SHP77 treated with DMSO at 0.1 percent for 48 hours (cell line): ENCODE data around the gene SPAG16.

Experiments
- DNase-seq: peaks from one replicate; lab custom pipeline; 2025; lab: John Stamatoyannopoulos, UW

The SPAG16 gene

DNA sequence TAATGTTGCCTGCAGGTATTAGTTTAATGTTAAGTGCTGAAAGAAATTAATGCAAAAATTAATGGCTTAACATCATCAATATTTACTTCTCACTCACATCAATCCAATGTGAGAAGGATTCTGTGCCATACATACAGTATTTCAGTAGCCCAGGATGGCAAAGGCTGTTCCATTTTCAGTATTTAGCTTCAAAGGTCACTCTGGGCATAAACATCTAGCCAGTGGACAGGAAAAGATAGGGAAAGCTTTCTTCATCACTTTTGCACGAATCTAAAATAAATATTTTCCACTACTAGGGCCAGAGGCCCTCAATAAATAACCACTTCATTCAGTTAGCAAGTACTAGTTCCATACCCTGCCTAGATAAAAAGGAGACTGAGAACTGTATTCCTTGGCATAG, 890.3 kb downstream of the SPAG16 start:
- no peak for DNase-seq

DNA sequence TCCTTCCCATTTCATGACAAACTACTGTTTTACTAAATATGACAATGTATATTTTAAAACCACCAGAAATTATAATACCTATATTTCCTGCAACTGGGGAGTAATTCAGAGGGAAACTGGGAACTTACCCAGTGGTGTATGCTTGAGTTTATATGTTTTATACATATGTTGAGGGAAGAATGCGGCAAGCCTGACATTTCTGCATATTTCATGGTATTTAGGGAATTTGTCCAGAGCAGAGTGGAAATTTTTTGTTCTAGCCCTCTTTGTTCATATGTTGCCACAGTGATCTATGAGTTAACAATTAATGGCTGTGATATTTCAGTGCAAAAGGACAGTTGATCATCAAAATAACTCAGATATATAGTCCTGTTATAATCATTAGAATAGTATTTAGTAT, 895.8 kb downstream of the SPAG16 start:
- DNase-seq, result no peak

GRCh38 chr2:214180686-214181085, 896.4 kb downstream of the SPAG16 start:
- no peak for DNase-seq

GRCh38 chr2:214184461-214184860, 900.2 kb downstream of the SPAG16 start:
- DNase-seq, result no peak

GRCh38 chr2:214185546-214185945, 901.3 kb downstream of the SPAG16 start:
- no peak for DNase-seq

DNA sequence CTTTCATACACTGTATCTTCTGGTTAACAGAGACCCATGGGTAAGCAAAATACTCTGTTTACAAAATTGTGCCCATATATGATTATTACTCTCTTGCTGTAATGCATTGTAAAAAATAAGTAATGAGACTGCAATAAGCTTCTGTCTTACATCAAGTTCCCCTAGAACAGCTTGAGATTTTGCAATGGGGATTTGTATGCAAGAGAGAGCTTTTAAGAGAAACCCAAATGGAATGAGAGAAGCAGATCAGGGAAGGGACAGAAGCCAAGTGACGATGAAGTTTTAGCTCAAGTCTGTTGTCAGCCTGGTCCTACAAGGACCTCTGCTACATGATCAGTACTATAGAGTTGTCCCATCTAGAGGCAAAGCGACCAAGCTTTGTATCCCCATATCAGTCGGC, 908.4 kb downstream of the SPAG16 start:
- no peak for DNase-seq

DNA sequence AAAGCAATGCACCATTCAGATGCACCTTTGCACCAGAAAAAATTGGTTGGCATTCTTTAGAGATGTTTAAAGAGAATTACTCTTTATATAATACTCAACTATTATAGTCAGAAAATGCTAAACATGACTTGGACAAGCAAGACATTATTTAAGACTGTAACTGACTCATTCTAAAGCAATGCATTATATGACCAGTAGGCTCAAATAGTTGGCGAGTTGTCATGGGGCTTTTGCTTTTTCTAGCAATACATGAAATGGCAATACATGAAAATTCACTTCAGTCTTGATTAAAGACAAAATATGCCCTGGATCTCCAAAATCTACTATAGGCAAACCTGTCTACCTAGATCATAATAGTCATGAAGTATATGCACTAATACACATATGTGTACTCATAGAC, 909.7 kb downstream of the SPAG16 start:
- no peak for DNase-seq

GRCh38 chr2:214196260-214196659, 912.0 kb downstream of the SPAG16 start:
- DNase-seq, result no peak

DNA sequence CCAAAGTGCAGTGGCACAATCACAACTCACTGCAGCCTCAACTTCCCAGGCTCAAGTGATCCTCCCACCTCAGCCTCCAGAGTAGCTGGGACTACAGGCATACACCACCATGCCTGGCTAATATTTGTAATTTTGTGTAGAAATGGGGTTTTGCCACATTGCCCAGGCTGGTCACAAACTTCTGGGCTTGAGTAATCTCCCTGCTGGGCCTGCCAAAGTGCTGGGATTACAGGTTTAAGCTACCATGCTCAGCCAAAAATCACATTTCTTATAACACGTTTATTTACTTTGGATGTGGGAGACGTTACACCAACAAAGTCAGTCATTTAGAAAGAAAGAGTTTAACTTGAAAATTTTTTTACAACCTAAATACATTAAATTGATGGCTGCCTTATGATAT, 917.6 kb downstream of the SPAG16 start:
- no peak for DNase-seq

DNA sequence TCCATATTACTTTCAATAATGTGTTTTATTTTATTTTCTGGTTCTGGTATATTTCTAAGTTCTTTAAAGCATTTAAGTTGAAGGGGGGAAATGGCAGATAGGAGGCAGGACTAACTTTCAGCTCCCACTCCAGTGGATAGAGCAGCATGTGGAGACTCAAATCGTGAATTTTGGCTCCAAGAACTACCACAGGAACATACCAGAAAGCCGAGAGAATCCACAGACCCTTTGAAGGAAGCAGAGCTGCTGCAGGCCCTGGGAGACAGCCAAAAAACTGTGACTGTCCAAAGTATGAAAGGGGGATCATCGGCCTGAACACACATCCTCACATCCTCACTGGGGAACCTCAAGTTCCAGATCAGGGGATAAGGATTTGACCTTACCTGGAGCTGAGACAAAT, 919.0 kb downstream of the SPAG16 start:
- no peak for DNase-seq

- no peak for DNase-seq
These were observed 919.6 kb downstream of the SPAG16 start for GRCh38 chr2:214203744-214204289.

DNA sequence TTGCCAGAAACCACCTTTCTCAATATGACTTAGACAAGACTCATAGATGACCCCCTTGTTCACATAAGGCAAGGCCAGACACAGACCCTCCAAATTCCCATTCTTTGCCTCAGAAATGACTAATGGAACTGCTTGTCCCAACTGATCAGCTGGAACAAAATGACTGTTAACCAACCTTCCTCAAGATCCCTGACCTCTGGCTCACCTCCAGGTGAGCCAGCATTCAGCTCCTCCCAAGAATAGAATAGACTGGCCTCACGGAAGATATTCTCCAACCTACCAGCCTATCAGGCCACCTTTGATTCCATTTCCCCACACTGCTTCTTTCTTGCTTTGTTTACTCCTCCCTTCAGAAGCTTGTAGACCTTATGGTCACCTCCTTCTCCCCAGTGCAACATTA, 930.8 kb downstream of the SPAG16 start:
- no peak for DNase-seq

DNA sequence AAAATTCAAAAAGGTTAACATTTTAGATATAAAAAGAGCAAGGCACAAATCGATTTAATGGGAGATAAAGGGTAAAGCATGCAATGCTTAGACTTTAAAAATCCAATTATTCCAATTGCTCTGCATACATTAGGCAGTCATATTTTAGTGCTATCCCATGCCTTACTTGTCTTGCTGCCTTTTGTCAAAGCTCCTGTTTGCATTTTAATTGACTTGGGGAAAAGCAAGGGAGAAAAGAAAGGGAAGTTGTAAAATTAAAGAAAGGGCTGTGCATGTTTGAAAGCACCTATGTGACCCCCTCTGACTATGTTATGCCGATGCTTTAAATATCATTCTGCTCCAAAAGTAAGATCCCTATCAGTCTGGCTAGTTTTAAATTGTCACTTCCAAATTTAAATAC, 932.9 kb downstream of the SPAG16 start:
- no peak for DNase-seq

DNA sequence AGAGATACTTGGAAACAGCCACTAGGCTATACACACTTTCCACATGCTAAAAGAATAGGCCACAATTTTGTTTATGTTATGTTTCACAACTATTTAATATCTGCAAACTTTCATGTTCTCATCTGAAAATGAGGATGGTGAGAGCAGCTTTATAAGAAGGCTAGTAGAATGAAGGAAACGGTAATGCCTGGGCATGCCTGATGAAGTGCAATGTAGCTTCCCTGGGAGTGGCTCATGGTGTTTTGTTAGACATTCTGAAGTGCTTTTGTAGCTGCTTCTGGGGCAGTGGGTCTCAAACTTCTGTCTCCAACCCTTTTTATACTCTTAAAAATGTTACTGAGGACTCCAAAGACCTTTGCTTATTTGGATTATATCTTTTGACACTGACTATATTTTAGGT, 933.3 kb downstream of the SPAG16 start:
- no peak for DNase-seq

DNA sequence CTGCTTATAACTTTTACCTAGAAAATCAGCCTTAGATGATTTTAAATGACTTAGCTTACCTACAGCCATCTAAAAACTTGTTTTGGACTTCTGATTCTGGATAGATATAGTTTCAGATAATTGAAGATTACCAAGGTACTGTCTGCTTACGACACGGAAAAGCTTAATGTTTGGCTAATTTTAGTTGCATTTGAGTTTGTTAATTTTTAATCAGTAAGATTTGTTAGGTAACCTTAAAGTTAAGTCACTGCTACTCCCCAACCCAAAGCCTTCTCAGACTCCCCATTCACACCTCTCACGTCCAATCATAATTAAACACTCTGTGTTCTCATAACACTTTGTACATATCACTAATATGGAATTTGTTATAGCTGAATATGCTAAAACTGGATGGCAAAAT, 936.0 kb downstream of the SPAG16 start:
- DNase-seq, result no peak

GRCh38 chr2:214226061-214226460, 941.8 kb downstream of the SPAG16 start:
- no peak for DNase-seq

GRCh38 chr2:214232271-214232670, 948.0 kb downstream of the SPAG16 start:
- no peak for DNase-seq

GRCh38 chr2:214233164-214233563, 948.9 kb downstream of the SPAG16 start:
- DNase-seq, result no peak

DNA sequence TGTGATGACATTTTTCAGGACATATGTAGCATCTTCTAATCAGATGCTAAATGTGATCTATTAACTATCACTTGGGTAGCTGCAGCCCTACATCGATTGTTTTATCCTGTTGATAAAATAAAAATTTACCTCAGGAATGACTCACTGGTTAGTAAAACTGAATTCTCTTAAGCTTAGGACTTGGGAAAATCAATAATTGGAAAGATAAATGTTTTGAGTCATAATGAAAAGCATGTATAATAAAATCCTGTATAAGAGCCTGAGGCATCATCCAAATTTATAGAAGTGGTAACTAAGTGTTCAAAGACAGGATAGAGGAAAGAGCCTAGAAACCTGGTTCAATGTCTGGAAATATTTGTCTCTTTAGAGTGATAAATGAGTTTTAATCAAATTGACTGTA, 958.5 kb downstream of the SPAG16 start:
- no peak for DNase-seq

GRCh38 chr2:214244847-214245246, 960.6 kb downstream of the SPAG16 start:
- no peak for DNase-seq

GRCh38 chr2:214246417-214246816, 962.2 kb downstream of the SPAG16 start:
- DNase-seq, result no peak

GRCh38 chr2:214247531-214247930, 963.3 kb downstream of the SPAG16 start:
- no peak for DNase-seq

DNA sequence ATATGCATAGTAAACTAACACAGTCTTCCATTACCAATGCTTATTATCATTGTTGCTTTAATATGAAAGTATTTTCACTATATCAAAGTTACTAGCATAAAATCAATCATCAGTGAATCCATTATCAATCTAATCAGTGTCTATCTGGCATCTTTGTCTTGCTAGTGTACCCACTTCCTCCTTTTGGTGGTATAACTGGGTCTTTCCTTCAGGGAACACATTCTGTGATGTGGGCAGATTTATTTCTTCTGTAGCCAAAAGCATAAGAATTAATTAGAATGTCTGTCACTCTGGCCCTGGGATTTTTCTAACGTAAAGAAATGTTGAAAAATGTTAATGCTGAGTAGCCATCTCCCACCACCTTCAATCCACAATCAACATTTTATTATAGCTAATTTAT, 970.8 kb downstream of the SPAG16 start:
- DNase-seq, result no peak

- no peak for DNase-seq
These were observed 977.4 kb downstream of the SPAG16 start for GRCh38 chr2:214261683-214262082.

GRCh38 chr2:214264171-214264570, 979.9 kb downstream of the SPAG16 start:
- no peak for DNase-seq
